ENCODE measurements around the gene CUL1.

CUL1 gene

GRCh38 chr7:148698397-148699023, at the start of gene CUL1:
Gene CUL1 (plus strand): TSS chr7:148698903. CDS start chr7:148730123, 31,220 bp downstream.
- peak; percentile 41 for DNase-seq

GRCh38 chr7:148650232-148650858, 48.4 kb upstream of the CUL1 start:
- DNase-seq, result no peak

- no peak for DNase-seq
Measured at GRCh38 chr7:148652773-148653172, 45.9 kb upstream of the CUL1 start.

- DNase-seq, result no peak
Measured at GRCh38 chr7:148657929-148658328, 40.8 kb upstream of the CUL1 start.

- DNase-seq, result no peak
Measured at GRCh38 chr7:148661471-148661870, 37.2 kb upstream of the CUL1 start.

- no peak for DNase-seq
Measured at GRCh38 chr7:148662646-148663045, 36.1 kb upstream of the CUL1 start.

GRCh38 chr7:148664324-148664723, 34.4 kb upstream of the CUL1 start:
- DNase-seq, result no peak

GRCh38 chr7:148665221-148665620, 33.5 kb upstream of the CUL1 start:
- no peak for DNase-seq

- no peak for DNase-seq
Measured at GRCh38 chr7:148669927-148670326, 28.8 kb upstream of the CUL1 start.

GRCh38 chr7:148670374-148670773, 28.3 kb upstream of the CUL1 start:
- DNase-seq, result no peak

- no peak for DNase-seq
Measured at GRCh38 chr7:148670807-148671206, 27.9 kb upstream of the CUL1 start.

- DNase-seq, result no peak
Measured at GRCh38 chr7:148672041-148672440, 26.7 kb upstream of the CUL1 start.

GRCh38 chr7:148674689-148675088, 24.0 kb upstream of the CUL1 start:
- DNase-seq, result no peak

- DNase-seq, result no peak
Measured at GRCh38 chr7:148676291-148676690, 22.4 kb upstream of the CUL1 start.

- no peak for DNase-seq
Measured at GRCh38 chr7:148681821-148682220, 16.9 kb upstream of the CUL1 start.

GRCh38 chr7:148684289-148684830, 14.3 kb upstream of the CUL1 start:
- no peak for DNase-seq

- no peak for DNase-seq
Measured at GRCh38 chr7:148686312-148686937, 12.3 kb upstream of the CUL1 start.

GRCh38 chr7:148687555-148687954, 11.1 kb upstream of the CUL1 start:
- DNase-seq, result no peak

- no peak for DNase-seq
Measured at GRCh38 chr7:148688526-148688925, 10.2 kb upstream of the CUL1 start.

GRCh38 chr7:148693651-148694050, 5.1 kb upstream of the CUL1 start:
- DNase-seq, result no peak

- no peak for DNase-seq
Measured at GRCh38 chr7:148694631-148695030, 4.1 kb upstream of the CUL1 start.

- no peak for DNase-seq
Measured at GRCh38 chr7:148695953-148696352, 2.8 kb upstream of the CUL1 start.

- DNase-seq, result no peak
Measured at GRCh38 chr7:148696787-148697186, 1.9 kb upstream of the CUL1 start.
